ENCODE results near the gene PTPN7. TPM values are rescaled to one million over a fixed set of nuclear protein-coding genes. Genes with fewer than 3 reads are reported as not detected.
"Not testable (repeated sequence)": the region's sequence is repeated elsewhere in the genome, so short reads cannot be mapped to it uniquely, and the experiment has no call there.

PTPN7 gene
- total RNA-seq, 4 donors from 2014 or later = 0.42 to 2.7 (median 0.60) TPM; not detected in 1

- H3K4me1 ChIP-seq = peaks cover 22% of the 10 kb centered on the region
- H3K27ac ChIP-seq = no peak within 1 kb of the TSS
- 1% methylated on average over 15 of the region's 61 CpGs for WGBS
- no peaks in the 10 kb centered on the region for H3K9me3 ChIP-seq
- TF ChIP-seq CTCF (IDR thresholded peaks at IDR 0.05) (peak in 1 of 2 donors; percentile 10), POLR2AphosphoS5 (IDR thresholded peaks at IDR 0.05) (no peak)
- H3K36me3 ChIP-seq = no peaks in the 10 kb centered on the region
- peaks cover 36% of the 10 kb centered on the region for H3K27me3 ChIP-seq
- DNase-seq (ENCODE audit: low spot score in 2 of 2) = no peak
- H3K4me3 ChIP-seq = peak within 1 kb of the TSS; percentile 43
Measured at GRCh38 chr1:202193614-202194327, 33.4 kb upstream of the PTPN7 start, which contains the start of gene LGR6. Gene LGR6 (plus strand): TSS chr1:202193799. CDS start chr1:202193990, 191 bp downstream.

- WGBS = 41% methylated on average over 8 of the region's 18 CpGs
- peaks cover 21% of the 10 kb centered on the region for H3K4me1 ChIP-seq
Measured at GRCh38 chr1:202192770-202193613, 32.6 kb upstream of the PTPN7 start.

GRCh38 chr1:202191391-202191790, 31.0 kb upstream of the PTPN7 start:
- H3K4me3 ChIP-seq; H3K36me3 ChIP-seq; H3K27ac ChIP-seq; H3K9me3 ChIP-seq; DNase-seq (ENCODE audit: low spot score in 2 of 2): not testable (repeated sequence)
- H3K27me3 ChIP-seq = peaks cover 38% of the 10 kb centered on the region
- 93% methylated on average over 3 of the region's 33 CpGs for WGBS
- peaks cover 15% of the 10 kb centered on the region for H3K4me1 ChIP-seq

More at GRCh38 chr1:202192770-202193613, 32.6 kb upstream of the PTPN7 start:
- no peaks in the 10 kb centered on the region for H3K9me3 ChIP-seq
- peak overlapping the region; percentile 43 for H3K4me3 ChIP-seq
- DNase-seq (ENCODE audit: low spot score in 2 of 2) = no peak
- H3K27me3 ChIP-seq = peaks cover 36% of the 10 kb centered on the region
- H3K27ac ChIP-seq = no peak overlapping the region
- H3K36me3 ChIP-seq = no peaks in the 10 kb centered on the region
- TF ChIP-seq EP300 (IDR thresholded peaks at IDR 0.05) (no peak), CTCF (IDR thresholded peaks at IDR 0.05) (peak; percentile 31 to 89)

DNA sequence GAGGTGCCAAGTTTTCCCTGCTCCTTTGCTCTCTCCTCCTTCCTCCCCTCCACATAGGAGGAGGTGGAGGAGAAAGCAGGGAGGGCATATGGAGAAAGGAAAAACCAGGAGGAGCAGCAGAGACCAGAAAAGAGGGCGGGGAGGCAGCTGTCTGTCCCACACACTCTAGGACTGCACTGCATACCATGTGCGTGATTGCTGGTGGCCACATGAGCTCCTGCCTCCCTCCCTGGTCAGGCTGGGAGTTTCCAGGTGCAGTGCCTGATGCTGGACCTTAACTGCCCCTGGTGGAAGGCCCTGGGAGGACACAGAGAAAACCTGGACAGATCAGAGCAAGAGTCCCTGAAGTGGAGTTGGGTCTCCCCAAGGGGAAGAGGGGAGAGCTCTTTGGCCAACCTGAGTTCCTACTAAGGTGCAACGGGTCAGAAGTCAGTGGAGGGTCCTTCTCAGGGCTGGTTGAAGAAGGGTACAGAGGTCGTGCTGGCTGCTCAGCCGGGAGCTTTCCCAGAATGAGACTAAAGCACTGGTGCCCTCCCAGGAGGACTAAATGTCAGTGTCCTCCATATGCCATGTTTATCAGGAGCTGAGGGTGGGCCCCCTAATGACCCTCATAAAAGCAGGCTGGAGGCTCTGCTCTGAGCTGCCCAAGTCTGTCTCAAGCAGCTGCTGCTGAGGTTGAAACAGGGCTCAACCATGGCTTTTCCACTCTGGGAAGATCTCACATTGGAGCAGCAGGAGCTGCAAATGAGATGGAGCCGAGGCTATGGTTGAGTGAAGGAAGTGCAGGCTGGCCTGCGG, 29.7 kb upstream of the PTPN7 start:
- no peak for TF ChIP-seq POLR2AphosphoS5 (IDR thresholded peaks at IDR 0.05)
- no peak for TF ChIP-seq EP300 (IDR thresholded peaks at IDR 0.05)
- TF ChIP-seq CTCF (IDR thresholded peaks at IDR 0.05) = no peak
- no peak for TF ChIP-seq POLR2A (IDR thresholded peaks at IDR 0.05)
- WGBS = 82% methylated on average over 7 of the region's 7 CpGs
- Histone ChIP-seq H3K4me3 (no peak overlapping the region), H3K36me3 (no peaks in the 10 kb centered on the region), H3K9me3 (no peaks in the 10 kb centered on the region), H3K27me3 (peaks cover 38% of the 10 kb centered on the region), H3K27ac (no peak overlapping the region), H3K4me1 (peaks cover 17% of the 10 kb centered on the region)
- no peak for DNase-seq (ENCODE audit: low spot score in 2 of 2)

- TF ChIP-seq POLR2AphosphoS5 (IDR thresholded peaks at IDR 0.05) = no peak
- peak; percentile 44 to 94 for TF ChIP-seq CTCF (IDR thresholded peaks at IDR 0.05)
- TF ChIP-seq EP300 (IDR thresholded peaks at IDR 0.05) = no peak
- no peaks in the 10 kb centered on the region for H3K9me3 ChIP-seq
- no peaks in the 10 kb centered on the region for H3K36me3 ChIP-seq
- H3K4me1 ChIP-seq = peaks cover 21% of the 10 kb centered on the region
- WGBS = 56% methylated on average over 16 of the region's 20 CpGs
- no peak overlapping the region for H3K27ac ChIP-seq
- H3K27me3 ChIP-seq = peaks cover 33% of the 10 kb centered on the region
- no peak overlapping the region for H3K4me3 ChIP-seq
- peak; percentile 79 to 84 for DNase-seq (ENCODE audit: low spot score in 2 of 2)
Measured at GRCh38 chr1:202189001-202189790, 28.8 kb upstream of the PTPN7 start.
